GM12872 (cell line): ENCODE data around the gene KY.

Experiments used
- CTCF ChIP-seq: IDR thresholded peaks from 3 replicates; pipeline ENCODE4 v1.5.1; 2011; ENCODE audit warnings: low read depth, mild to moderate bottlenecking, low read length, moderate library complexity; ENCODE audit not compliant: insufficient read depth

The KY gene

GRCh38 chr3:134667406-134667805, 16.6 kb upstream of the KY start:
- TF ChIP-seq CTCF, result no peak

- no peak for TF ChIP-seq CTCF
These were observed 16.1 kb upstream of the KY start for GRCh38 chr3:134666885-134667284.

GRCh38 chr3:134666466-134666865, 15.6 kb upstream of the KY start:
- no peak for TF ChIP-seq CTCF

GRCh38 chr3:134666052-134666451, 15.2 kb upstream of the KY start:
- no peak for TF ChIP-seq CTCF

- no peak for TF ChIP-seq CTCF
These were observed 14.4 kb upstream of the KY start for GRCh38 chr3:134665243-134665642.

GRCh38 chr3:134663721-134664456, 13.1 kb upstream of the KY start:
- TF ChIP-seq CTCF, result no peak

GRCh38 chr3:134660046-134660441, 9.2 kb upstream of the KY start:
- no peak for TF ChIP-seq CTCF
